RWPE2 (cell line): ENCODE results near the gene CEACAM19.
"Not testable (repeated sequence)": the region's sequence is repeated elsewhere in the genome, so short reads cannot be mapped to it uniquely, and the experiment has no call there.

Experiments
- ATAC-seq: fragments of 200-7000 bp; cut with Tn5 transposase; 3 replicates; pipeline ENCODE4 v1.9.1; 2021; ENCODE audit warnings: low read depth
- DNase-seq: peaks from one replicate; pipeline ENCODE4 v3.0.0-alpha.2; 2020; ENCODE audit warnings: low spot score
- H3K27ac ChIP-seq: fragments of 450-650 bp; 2 replicates; pipeline ENCODE4 v1.5.1; 2017; ENCODE audit warnings: mild to moderate bottlenecking; ENCODE audit not compliant: poor library complexity, severe bottlenecking
- H3K27me3 ChIP-seq: fragments of 250-450 bp; sonication (Bioruptor Pico); 2 replicates; pipeline ENCODE4 v1.5.1; 2021; ENCODE audit warnings: mild to moderate bottlenecking, moderate library complexity; ENCODE audit not compliant: insufficient read depth, poor library complexity, severe bottlenecking
- H3K36me3 ChIP-seq: fragments of 250-450 bp; sonication (Bioruptor Pico); 2 replicates; pipeline ENCODE4 v1.5.1; 2020; ENCODE audit warnings: low read depth, mild to moderate bottlenecking, moderate library complexity
- H3K4me1 ChIP-seq: fragments of 250-450 bp; sonication (Bioruptor Pico); 2 replicates; pipeline ENCODE4 v1.5.1; 2021; ENCODE audit warnings: mild to moderate bottlenecking, moderate library complexity; ENCODE audit not compliant: insufficient read depth, poor library complexity, severe bottlenecking
- H3K4me3 ChIP-seq: fragments of 250-450 bp; sonication (Bioruptor Pico); 2 replicates; pipeline ENCODE4 v1.5.1; 2021; ENCODE audit warnings: mild to moderate bottlenecking, moderate library complexity; ENCODE audit not compliant: severe bottlenecking
- H3K9me3 ChIP-seq: fragments of 250-450 bp; sonication (Bioruptor Pico); 2 replicates; pipeline ENCODE4 v1.5.1; 2021; ENCODE audit warnings: mild to moderate bottlenecking, moderate library complexity; ENCODE audit not compliant: severe bottlenecking
- TF ChIP-seq, protein P1 (sequence below): fragments of 450-650 bp; IDR thresholded peaks from one replicate; pipeline ENCODE4 v1.5.1; 2017; ENCODE audit warnings: mild to moderate bottlenecking, moderate library complexity; ENCODE audit not compliant: poor library complexity, severe bottlenecking

Gene CEACAM19

DNA sequence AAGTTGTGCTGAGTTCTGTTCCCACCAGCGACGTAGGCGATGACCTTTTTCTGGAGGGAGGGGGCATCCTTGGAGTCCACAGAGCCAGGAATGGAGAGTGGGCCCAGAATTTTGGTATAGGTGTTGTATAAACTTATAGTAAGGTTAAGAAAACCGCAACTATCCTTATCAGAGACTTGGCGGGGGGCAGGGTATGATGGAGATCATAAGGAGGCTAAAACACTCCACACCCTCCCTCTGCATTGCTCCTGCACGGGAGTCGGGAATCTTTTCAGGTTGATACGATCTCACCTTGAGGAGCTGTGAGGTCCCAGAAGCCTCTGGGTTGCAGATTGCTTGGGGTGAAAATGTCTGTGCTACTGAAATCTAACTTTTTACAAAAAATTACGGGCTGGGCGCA lies 6.3 kb upstream of the CEACAM19 start:
- no peaks in the 10 kb centered on the region for H3K27me3 ChIP-seq
- H3K27ac ChIP-seq, result no peak overlapping the region
- TF ChIP-seq, protein P1, sequence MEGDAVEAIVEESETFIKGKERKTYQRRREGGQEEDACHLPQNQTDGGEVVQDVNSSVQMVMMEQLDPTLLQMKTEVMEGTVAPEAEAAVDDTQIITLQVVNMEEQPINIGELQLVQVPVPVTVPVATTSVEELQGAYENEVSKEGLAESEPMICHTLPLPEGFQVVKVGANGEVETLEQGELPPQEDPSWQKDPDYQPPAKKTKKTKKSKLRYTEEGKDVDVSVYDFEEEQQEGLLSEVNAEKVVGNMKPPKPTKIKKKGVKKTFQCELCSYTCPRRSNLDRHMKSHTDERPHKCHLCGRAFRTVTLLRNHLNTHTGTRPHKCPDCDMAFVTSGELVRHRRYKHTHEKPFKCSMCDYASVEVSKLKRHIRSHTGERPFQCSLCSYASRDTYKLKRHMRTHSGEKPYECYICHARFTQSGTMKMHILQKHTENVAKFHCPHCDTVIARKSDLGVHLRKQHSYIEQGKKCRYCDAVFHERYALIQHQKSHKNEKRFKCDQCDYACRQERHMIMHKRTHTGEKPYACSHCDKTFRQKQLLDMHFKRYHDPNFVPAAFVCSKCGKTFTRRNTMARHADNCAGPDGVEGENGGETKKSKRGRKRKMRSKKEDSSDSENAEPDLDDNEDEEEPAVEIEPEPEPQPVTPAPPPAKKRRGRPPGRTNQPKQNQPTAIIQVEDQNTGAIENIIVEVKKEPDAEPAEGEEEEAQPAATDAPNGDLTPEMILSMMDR, result no peak
- H3K36me3 ChIP-seq, result peaks cover 35% of the 10 kb centered on the region
- H3K9me3 ChIP-seq, result no peaks in the 10 kb centered on the region
- no peak overlapping the region for H3K4me3 ChIP-seq
- ATAC-seq (no peak), DNase-seq (no peak)
- H3K4me1 ChIP-seq, result no peaks in the 10 kb centered on the region

DNA sequence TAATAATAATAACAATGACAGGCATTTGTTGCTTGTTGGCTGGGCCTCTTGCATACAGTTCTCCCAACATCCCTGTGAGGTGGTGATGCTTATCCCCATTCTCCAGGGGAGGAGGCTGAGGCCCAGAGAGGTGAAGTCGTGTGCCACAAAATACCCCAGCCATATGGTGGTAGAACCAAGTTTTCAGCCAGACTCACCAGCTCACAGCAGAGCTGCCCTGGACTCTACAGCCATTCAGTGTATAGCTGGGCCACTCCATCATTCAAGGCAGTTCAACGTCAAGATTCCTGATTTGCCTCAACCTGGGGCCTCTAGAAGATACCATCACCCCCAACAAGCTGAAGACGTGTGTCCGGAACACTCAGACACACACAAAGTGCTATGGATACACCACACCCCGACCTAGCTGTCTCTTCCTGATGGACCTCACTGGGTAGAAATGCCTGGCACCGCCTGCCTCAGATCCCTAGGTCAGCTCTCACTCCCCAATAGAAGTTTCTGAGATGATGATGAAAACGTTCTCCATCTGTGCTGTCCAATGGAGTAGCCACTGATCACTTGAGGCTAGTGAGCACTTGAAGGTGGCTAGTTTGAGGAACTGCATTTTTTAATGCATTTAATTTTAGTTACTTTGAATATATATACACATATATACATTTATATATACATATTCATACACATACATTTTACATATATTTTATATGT lies 4.3 kb upstream of the CEACAM19 start:
- Histone ChIP-seq H3K27ac (no peak overlapping the region), H3K36me3 (peaks cover 15% of the 10 kb centered on the region)
- ATAC-seq, result 0 out of 3 replicates have a peak, but pooled peaks have one; percentile 5

GRCh38 chr19:44668985-44669764 lies 2.1 kb upstream of the CEACAM19 start:
- H3K4me1 ChIP-seq, result no peaks in the 10 kb centered on the region
- TF ChIP-seq, protein P1, result no peak
- H3K27ac ChIP-seq, result no peak overlapping the region
- no peaks in the 10 kb centered on the region for H3K36me3 ChIP-seq
- no peak overlapping the region for H3K4me3 ChIP-seq
- H3K9me3 ChIP-seq, result no peaks in the 10 kb centered on the region
- DNase-seq, result no peak
- ATAC-seq, result peak; percentile 37; the same call in 2 of the 3 replicates
- no peaks in the 10 kb centered on the region for H3K27me3 ChIP-seq

More for the DNA sequence above, 4.3 kb upstream of the CEACAM19 start:
- TF ChIP-seq, protein P1, result no peak
- DNase-seq, result no peak
- no peaks in the 10 kb centered on the region for H3K27me3 ChIP-seq
- H3K4me1 ChIP-seq, result no peaks in the 10 kb centered on the region
- H3K9me3 ChIP-seq, result no peaks in the 10 kb centered on the region
- H3K4me3 ChIP-seq, result no peak overlapping the region

DNA sequence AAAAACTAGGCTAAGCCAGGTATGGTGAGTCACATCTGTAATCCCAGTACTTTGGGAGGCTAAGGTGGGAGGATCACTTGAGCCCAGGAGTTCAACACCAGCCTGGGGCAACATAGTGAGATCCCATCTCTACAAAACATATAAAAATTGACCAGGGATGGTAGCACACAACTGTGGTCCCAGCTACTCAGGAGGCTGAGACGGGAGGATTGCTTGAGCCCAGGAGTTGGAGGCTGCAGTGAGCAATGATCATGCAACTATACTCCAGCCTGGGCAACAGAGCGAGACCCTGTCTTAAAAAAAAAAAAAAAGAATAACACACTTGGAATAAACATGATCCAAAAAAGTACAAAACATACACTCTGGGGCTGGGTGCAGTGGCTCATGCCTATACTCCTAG lies 1.3 kb upstream of the CEACAM19 start:
- not testable (repeated sequence) for ATAC-seq, H3K27ac ChIP-seq, H3K27me3 ChIP-seq

DNA sequence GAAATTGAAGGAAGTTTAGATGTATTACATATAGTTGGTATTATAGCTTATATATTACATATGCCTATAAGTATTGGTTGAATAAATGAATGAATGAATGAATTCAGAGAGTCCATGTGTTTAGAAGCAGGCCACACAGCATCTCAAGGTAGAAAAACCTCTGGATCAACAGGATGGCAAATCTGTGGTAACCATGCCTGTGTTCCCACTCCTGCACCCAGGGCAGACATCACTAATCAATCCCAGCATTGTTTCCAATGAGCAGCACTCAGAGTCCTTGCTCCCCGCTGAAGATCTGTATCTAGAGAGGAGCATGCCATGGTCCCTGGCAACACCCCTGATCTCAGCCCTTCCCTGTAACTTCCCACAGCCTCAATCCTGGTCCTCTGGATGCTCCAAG lies 944 bp downstream of the CEACAM19 start:
- Histone ChIP-seq H3K4me3 (no peak overlapping the region), H3K36me3 (no peaks in the 10 kb centered on the region), H3K9me3 (no peaks in the 10 kb centered on the region), H3K27ac (no peak overlapping the region), H3K27me3 (no peaks in the 10 kb centered on the region), H3K4me1 (peaks cover 2% of the 10 kb centered on the region)
- DNase-seq (no peak), ATAC-seq (no peak)
- TF ChIP-seq, protein P1, result no peak

More for the DNA sequence above, 1.3 kb upstream of the CEACAM19 start:
- H3K4me3 ChIP-seq, H3K9me3 ChIP-seq, H3K36me3 ChIP-seq, H3K4me1 ChIP-seq, DNase-seq: not testable (repeated sequence)
